NCI-H2107 treated with DMSO at 0.1 percent for 48 hours (cell line): ENCODE results near the gene NCOA1.
"Not testable (repeated sequence)": the region's sequence is repeated elsewhere in the genome, so short reads cannot be mapped to it uniquely, and the experiment has no call there.

ENCODE experiments used
- DNase-seq: peaks from one replicate; lab custom pipeline; 2025; ENCODE audit not compliant: unreplicated experiment; lab: John Stamatoyannopoulos, UW

The NCOA1 gene

DNA sequence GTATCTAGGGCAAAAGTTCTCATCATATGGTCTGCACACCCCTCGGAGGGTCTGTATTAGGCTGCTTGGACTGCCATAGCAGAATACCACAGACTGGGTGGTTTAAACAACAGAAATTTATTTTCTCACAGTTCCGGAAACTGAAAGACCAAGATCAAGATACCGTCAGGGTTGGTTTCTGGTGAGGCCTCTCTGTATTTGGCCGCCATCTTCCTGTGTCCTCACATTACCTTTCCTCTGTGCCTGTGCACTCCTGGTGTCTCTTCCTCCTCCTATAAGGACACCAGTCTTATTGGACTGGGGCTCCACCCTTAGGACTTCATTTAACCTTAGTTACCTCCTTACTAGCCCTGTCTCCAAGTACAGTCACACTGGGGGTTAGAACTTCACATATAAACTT lies 132.5 kb downstream of the NCOA1 start:
- DNase-seq, result no peak

GRCh38 chr2:24625728-24626127 lies 134.7 kb downstream of the NCOA1 start:
- DNase-seq, result no peak

- no peak for DNase-seq
Observed at GRCh38 chr2:24626131-24626530, 135.1 kb downstream of the NCOA1 start.

GRCh38 chr2:24628746-24629145 lies 137.7 kb downstream of the NCOA1 start:
- DNase-seq, result no peak

GRCh38 chr2:24632172-24632571 lies 141.1 kb downstream of the NCOA1 start:
- no peak for DNase-seq

GRCh38 chr2:24635181-24635580 lies 144.1 kb downstream of the NCOA1 start:
- no peak for DNase-seq

DNA sequence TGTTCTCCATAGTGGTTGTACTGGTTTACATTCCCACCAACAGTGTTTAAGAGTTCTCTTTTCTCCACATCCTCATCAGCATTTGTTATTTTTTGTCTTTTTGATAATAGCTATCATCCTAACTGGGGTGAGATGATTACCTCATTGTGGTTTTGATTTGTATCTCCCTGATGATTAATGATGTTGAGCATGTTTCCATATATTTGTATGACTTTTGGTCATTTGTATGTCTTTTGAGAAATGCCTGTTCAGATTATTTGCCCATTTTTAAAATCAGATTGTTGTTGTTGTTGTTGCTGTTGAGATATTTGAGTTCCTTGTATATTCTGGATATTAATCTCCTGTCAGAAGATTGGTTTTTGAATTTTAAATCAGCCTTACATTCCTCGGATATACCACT lies 147.5 kb downstream of the NCOA1 start:
- no peak for DNase-seq

DNA sequence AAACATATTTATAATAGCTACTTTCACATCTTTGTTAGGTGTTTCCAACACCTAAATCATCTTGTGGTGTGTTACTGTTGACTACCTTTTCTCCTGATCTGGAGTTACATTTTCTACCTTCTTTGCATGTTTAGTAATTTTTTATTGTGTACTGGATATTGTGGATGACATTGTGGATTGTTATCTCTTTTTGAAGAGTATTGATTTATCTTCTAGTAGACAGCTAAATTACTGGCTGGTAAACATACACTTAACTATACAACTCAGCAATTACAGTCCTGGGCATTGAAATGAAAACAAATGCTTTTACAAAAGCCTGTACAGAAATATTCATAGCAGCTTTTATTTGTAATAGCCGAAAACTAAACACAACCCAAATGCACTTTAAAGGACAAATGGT lies 151.3 kb downstream of the NCOA1 start:
- no peak for DNase-seq

DNA sequence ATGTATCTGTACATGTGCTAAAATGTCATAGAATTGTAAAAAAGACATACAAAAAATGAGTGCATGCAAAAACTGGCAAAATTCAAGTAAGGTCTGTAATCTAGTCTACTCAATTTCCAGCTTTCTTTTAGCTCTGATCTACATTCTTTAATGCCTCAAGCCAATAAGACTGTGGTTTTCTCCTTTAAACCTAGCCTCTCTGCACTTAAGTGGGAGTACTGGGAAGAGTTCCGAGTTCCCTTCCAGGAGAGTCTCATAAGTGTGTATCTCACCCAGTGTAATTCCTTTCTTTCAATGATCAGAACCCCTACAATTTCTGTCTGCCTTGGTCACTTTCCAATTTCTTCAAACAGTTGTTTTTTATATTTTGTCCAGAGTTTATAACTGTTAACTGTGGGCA lies 152.0 kb downstream of the NCOA1 start:
- DNase-seq, result no peak

GRCh38 chr2:24644032-24644431 lies 153.0 kb downstream of the NCOA1 start:
- DNase-seq, result no peak

- DNase-seq, result no peak
Observed at GRCh38 chr2:24650997-24651642, 160.1 kb downstream of the NCOA1 start.

GRCh38 chr2:24651643-24652003 lies 160.6 kb downstream of the NCOA1 start:
- no peak for DNase-seq

DNA sequence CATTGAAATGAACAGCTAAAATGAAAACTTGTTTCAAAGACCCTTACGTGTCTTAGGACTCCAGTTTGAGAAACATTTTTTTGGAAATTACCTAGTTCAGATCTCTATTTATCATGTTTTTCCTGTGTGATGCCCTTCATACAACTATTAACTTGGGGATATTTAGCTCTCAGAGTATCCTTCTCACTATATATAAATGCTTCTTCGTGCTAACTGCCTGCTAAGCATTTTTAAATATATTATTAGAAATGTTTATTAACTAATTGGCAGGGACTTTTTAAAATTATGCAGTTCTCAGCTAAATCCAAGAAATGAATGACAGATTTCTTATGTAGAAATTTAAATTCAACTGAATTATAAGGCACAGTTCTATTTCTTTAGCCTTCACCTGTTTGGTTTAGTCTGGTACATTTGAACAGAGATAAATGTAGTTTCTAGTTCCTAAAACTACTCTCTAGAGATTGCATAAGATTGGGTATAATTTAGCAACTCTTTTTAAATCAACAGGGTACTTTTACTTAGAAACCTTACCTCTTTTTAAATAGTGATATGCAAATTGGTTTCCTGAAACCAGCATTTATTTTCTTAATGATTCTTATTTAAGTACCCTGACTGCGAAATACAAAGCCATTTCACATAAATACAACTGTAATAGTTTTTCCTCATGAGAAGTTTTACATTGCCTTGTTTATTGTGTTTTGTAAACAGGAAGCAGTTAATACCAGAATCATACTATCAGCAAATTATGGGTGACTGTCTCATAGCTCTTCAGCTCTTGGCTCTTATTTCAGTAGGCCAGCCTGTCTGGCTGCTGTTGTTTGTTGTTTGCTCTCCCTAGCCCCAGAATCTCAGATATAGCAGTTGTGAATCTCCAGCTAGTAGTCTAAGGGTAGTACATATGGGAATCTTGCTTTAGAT lies 161.5 kb downstream of the NCOA1 start:
- DNase-seq, result peak; percentile 54

DNA sequence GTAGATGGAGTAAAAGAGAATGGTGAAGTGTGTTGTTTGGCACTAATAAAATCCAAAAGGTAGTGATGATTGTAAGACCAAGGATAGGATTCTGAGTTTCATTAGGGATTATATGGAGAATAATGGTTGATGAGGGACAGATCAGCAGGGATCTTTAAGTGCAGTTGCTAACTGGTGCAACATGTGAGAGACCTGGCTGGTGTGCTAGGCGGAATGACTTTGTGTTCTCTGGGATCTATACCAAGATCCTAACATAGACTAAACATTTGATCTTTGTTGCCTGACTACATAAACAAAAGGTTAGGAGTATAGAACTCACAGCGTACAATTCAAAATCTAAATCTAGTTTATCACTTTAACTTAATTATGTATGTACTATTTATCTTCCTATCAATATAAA lies 166.8 kb downstream of the NCOA1 start:
- no peak for DNase-seq

GRCh38 chr2:24658531-24659202 lies 167.6 kb downstream of the NCOA1 start:
- DNase-seq, result no peak

- DNase-seq, result no peak
Observed at GRCh38 chr2:24659862-24660261, 168.8 kb downstream of the NCOA1 start.

GRCh38 chr2:24667542-24667941 lies 176.5 kb downstream of the NCOA1 start:
- DNase-seq, result no peak

- DNase-seq, result no peak
Observed at GRCh38 chr2:24671230-24671629, 180.2 kb downstream of the NCOA1 start.

DNA sequence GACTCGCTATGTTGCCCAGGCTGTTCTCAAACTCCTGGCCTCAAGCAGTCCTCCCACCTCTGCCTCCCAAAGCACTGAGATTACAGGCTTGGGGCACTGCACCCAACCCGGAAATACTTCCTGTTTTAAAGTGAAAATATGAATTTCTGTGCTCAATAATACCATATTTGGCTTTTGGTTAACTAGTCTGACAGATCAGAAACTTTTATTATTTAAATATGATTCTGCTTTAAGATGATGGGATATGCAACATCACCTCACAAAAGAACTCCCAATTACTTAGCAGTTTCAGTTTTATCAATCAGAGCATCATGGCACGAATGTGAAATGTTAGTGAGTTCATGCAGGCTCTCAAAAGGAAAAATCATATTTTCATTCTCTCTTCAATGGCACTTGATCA lies 181.5 kb downstream of the NCOA1 start:
- DNase-seq, result no peak

GRCh38 chr2:24675338-24675737 lies 184.3 kb downstream of the NCOA1 start:
- no peak for DNase-seq

- DNase-seq, result no peak
Observed at GRCh38 chr2:24676493-24676892, 185.4 kb downstream of the NCOA1 start.

- not testable (repeated sequence) for DNase-seq
Observed at GRCh38 chr2:24678066-24678465, 187.0 kb downstream of the NCOA1 start.
